NCI-H1105 (cell line): ENCODE measurements around the gene AKNA.

Experiments
- DNase-seq: peaks from one replicate; lab custom pipeline; 2025; lab: John Stamatoyannopoulos, UW

Gene AKNA

GRCh38 chr9:114319147-114319546 lies 68.6 kb downstream of the AKNA start:
- peak; percentile 67 for DNase-seq

- DNase-seq, result no peak
These were observed 69.4 kb downstream of the AKNA start for GRCh38 chr9:114318416-114318815.

GRCh38 chr9:114317665-114318357 lies 70.0 kb downstream of the AKNA start:
- no peak for DNase-seq

GRCh38 chr9:114316605-114317230 lies 71.1 kb downstream of the AKNA start:
- DNase-seq, result peak; percentile 5

- no peak for DNase-seq
These were observed 71.9 kb downstream of the AKNA start for GRCh38 chr9:114315723-114316363.

GRCh38 chr9:114314881-114315722 lies 72.7 kb downstream of the AKNA start:
- no peak for DNase-seq

- no peak for DNase-seq
These were observed 73.4 kb downstream of the AKNA start for GRCh38 chr9:114314256-114314867.

- DNase-seq, result no peak
These were observed 74.6 kb downstream of the AKNA start for GRCh38 chr9:114313186-114313585.

GRCh38 chr9:114312513-114312875 lies 75.3 kb downstream of the AKNA start:
- DNase-seq, result no peak

GRCh38 chr9:114311571-114312512 lies 75.9 kb downstream of the AKNA start:
- DNase-seq, result no peak

- DNase-seq, result no peak
These were observed 77.0 kb downstream of the AKNA start for GRCh38 chr9:114310471-114311450.

- DNase-seq, result no peak
These were observed 78.7 kb downstream of the AKNA start for GRCh38 chr9:114309096-114309495.

GRCh38 chr9:114308361-114308950 lies 79.3 kb downstream of the AKNA start:
- no peak for DNase-seq

- no peak for DNase-seq
These were observed 79.9 kb downstream of the AKNA start for GRCh38 chr9:114307899-114308267.

GRCh38 chr9:114304416-114305188 lies 83.2 kb downstream of the AKNA start:
- no peak for DNase-seq

GRCh38 chr9:114303977-114304376 lies 83.8 kb downstream of the AKNA start:
- no peak for DNase-seq

- no peak for DNase-seq
These were observed 84.2 kb downstream of the AKNA start for GRCh38 chr9:114303571-114303970.

GRCh38 chr9:114302727-114303126 lies 85.1 kb downstream of the AKNA start:
- no peak for DNase-seq
